ENCODE measurements around the gene GIT2.

Gene GIT2

GRCh38 chr12:109920261-109920780, 75.8 kb downstream of the GIT2 start:
- no peak overlapping the region for H3K4me3 ChIP-seq (ENCODE audit: low read depth, low read length)
- H3K36me3 ChIP-seq (ENCODE audit: control insufficient read depth, insufficient read depth, low read length): peaks cover 4% of the 10 kb centered on the region; the same call in 1 of the 2 replicates
- no peak overlapping the region for H3K9ac ChIP-seq (ENCODE audit: low read depth, low read length)
- no peaks in the 10 kb centered on the region for H3K9me3 ChIP-seq (ENCODE audit: control insufficient read depth, insufficient read depth, low read length)
- no peaks in the 10 kb centered on the region for H3K4me1 ChIP-seq (ENCODE audit: control insufficient read depth, insufficient read depth, low read length)
- no peak overlapping the region for H3K27ac ChIP-seq (ENCODE audit: low read depth, low read length)
- no peaks in the 10 kb centered on the region for H3K27me3 ChIP-seq (ENCODE audit: control insufficient read depth, insufficient read depth, low read length)

- H3K9me3 ChIP-seq (ENCODE audit: control insufficient read depth, insufficient read depth, low read length): no peaks in the 10 kb centered on the region
- no peaks in the 10 kb centered on the region for H3K27me3 ChIP-seq (ENCODE audit: control insufficient read depth, insufficient read depth, low read length)
- no peak overlapping the region for H3K27ac ChIP-seq (ENCODE audit: low read depth, low read length)
- H3K4me3 ChIP-seq (ENCODE audit: low read depth, low read length): no peak overlapping the region
- peaks cover 9% of the 10 kb centered on the region; the same call in 1 of the 2 replicates for H3K36me3 ChIP-seq (ENCODE audit: control insufficient read depth, insufficient read depth, low read length)
- no peaks in the 10 kb centered on the region for H3K4me1 ChIP-seq (ENCODE audit: control insufficient read depth, insufficient read depth, low read length)
- H3K9ac ChIP-seq (ENCODE audit: low read depth, low read length): no peak overlapping the region
Observed at GRCh38 chr12:109919456-109919855, 76.7 kb downstream of the GIT2 start.

DNA sequence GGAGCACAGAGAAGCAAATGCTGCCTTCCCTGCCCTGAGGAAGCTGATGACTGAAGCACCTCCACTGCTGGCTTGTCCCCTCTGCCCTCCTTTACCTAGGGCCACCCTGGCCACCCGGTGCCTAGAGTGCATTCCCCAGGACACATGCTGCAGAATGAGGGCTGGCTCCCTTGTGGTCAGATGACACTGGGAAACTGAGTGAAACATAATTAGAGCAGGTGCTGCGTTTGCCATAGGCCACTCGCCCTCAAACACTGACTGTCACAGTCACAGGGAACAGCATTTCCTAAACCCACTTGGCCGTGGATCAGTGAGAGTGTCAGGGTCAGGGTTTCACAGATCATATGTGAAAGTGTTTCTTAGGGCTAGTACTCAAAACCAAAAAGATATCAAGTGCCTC, 80.1 kb downstream of the GIT2 start:
- no peak overlapping the region for H3K9ac ChIP-seq (ENCODE audit: low read depth, low read length)
- H3K27me3 ChIP-seq (ENCODE audit: control insufficient read depth, insufficient read depth, low read length): no peaks in the 10 kb centered on the region
- H3K27ac ChIP-seq (ENCODE audit: low read depth, low read length): no peak overlapping the region
- no peak overlapping the region for H3K4me3 ChIP-seq (ENCODE audit: low read depth, low read length)
- no peaks in the 10 kb centered on the region for H3K4me1 ChIP-seq (ENCODE audit: control insufficient read depth, insufficient read depth, low read length)
- peaks cover 9% of the 10 kb centered on the region; the same call in 1 of the 2 replicates for H3K36me3 ChIP-seq (ENCODE audit: control insufficient read depth, insufficient read depth, low read length)
- no peaks in the 10 kb centered on the region for H3K9me3 ChIP-seq (ENCODE audit: control insufficient read depth, insufficient read depth, low read length)

GRCh38 chr12:109915171-109916040, 80.8 kb downstream of the GIT2 start:
- Histone ChIP-seq H3K4me3 (ENCODE audit: low read depth, low read length) (no peak overlapping the region), H3K9me3 (ENCODE audit: control insufficient read depth, insufficient read depth, low read length) (no peaks in the 10 kb centered on the region), H3K4me1 (ENCODE audit: control insufficient read depth, insufficient read depth, low read length) (no peaks in the 10 kb centered on the region), H3K27ac (ENCODE audit: low read depth, low read length) (no peak overlapping the region), H3K9ac (ENCODE audit: low read depth, low read length) (no peak overlapping the region), H3K36me3 (ENCODE audit: control insufficient read depth, insufficient read depth, low read length) (peaks cover 9% of the 10 kb centered on the region; the same call in 1 of the 2 replicates), H3K27me3 (ENCODE audit: control insufficient read depth, insufficient read depth, low read length) (no peaks in the 10 kb centered on the region)

DNA sequence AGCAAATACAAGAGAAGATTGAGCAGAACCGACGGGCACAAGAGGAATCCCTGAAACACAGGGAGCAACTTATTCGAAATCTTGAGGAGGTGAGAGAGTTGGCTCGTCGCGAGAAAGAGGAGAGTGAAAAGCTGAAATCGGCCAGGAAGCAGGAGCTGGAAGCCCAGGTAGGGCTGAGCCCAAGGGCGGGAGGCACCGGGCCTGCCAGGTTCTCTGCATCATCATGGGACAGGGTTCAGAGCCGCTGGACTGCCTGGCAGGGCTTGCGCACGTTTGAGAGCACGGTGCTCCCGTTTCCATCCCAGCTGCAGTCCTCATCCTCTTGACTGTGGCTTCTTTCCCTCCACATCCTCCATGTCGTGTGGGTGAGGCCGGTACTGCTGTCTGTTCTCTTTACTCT, 81.7 kb downstream of the GIT2 start:
- H3K9me3 ChIP-seq (ENCODE audit: control insufficient read depth, insufficient read depth, low read length): no peaks in the 10 kb centered on the region
- H3K27ac ChIP-seq (ENCODE audit: low read depth, low read length): no peak overlapping the region
- H3K4me1 ChIP-seq (ENCODE audit: control insufficient read depth, insufficient read depth, low read length): no peaks in the 10 kb centered on the region
- H3K27me3 ChIP-seq (ENCODE audit: control insufficient read depth, insufficient read depth, low read length): no peaks in the 10 kb centered on the region
- no peak overlapping the region for H3K4me3 ChIP-seq (ENCODE audit: low read depth, low read length)
- peaks cover 9% of the 10 kb centered on the region; the same call in 1 of the 2 replicates for H3K36me3 ChIP-seq (ENCODE audit: control insufficient read depth, insufficient read depth, low read length)
- no peak overlapping the region for H3K9ac ChIP-seq (ENCODE audit: low read depth, low read length)

DNA sequence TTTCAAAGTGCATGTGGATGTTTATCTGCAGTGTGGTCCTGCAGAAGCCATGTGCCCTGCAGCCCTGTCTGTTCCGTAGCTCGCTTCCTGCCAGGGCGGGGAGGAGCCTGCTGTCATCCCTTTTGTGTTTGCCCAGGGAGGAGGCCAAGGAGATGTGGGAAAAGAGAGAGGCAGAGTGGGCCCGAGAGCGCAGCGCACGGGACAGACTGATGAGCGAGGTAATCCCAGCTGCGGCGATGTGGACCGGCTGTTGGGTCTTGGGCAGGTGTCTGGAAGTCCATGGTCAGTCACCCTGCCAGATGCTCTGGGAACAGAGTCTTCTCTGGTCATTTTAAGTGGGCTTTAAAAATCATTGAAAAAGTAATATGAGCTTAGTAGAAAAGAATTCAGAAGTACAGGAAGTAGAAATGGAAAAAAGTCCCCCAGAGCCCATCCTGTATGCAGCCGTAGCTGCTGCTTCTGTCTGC, 83.3 kb downstream of the GIT2 start:
- peaks cover 15% of the 10 kb centered on the region; the same call in 1 of the 2 replicates for H3K36me3 ChIP-seq (ENCODE audit: control insufficient read depth, insufficient read depth, low read length)
- H3K27ac ChIP-seq (ENCODE audit: low read depth, low read length): no peak overlapping the region
- no peaks in the 10 kb centered on the region for H3K9me3 ChIP-seq (ENCODE audit: control insufficient read depth, insufficient read depth, low read length)
- 0 out of 2 replicates have a peak, but pooled peaks cover 7% of the 10 kb centered on the region for H3K27me3 ChIP-seq (ENCODE audit: control insufficient read depth, insufficient read depth, low read length)
- H3K9ac ChIP-seq (ENCODE audit: low read depth, low read length): no peak overlapping the region
- H3K4me1 ChIP-seq (ENCODE audit: control insufficient read depth, insufficient read depth, low read length): no peaks in the 10 kb centered on the region
- no peak overlapping the region for H3K4me3 ChIP-seq (ENCODE audit: low read depth, low read length)

DNA sequence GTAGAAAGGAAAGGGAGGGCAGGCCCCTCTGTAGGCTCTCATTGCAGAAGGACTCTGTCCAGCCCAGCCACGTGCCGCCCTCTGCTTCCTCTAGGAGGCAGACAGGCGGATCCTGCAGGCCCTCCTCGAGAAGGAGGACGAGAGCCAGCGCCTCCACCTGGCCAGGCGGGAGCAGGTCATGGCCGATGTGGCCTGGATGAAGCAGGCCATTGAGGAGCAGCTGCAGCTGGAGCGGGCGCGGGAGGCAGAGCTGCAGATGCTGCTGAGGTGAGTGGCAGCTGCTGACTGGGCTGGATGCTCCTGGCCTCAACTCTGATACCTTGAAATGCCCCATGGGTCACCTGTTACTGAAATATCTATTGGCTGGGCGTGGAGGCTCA, 85.2 kb downstream of the GIT2 start:
- H3K27me3 ChIP-seq (ENCODE audit: control insufficient read depth, insufficient read depth, low read length): peaks cover 24% of the 10 kb centered on the region; the same call in 1 of the 2 replicates
- no peak overlapping the region for H3K9ac ChIP-seq (ENCODE audit: low read depth, low read length)
- H3K4me1 ChIP-seq (ENCODE audit: control insufficient read depth, insufficient read depth, low read length): no peaks in the 10 kb centered on the region
- peaks cover 11% of the 10 kb centered on the region; the same call in 1 of the 2 replicates for H3K36me3 ChIP-seq (ENCODE audit: control insufficient read depth, insufficient read depth, low read length)
- H3K27ac ChIP-seq (ENCODE audit: low read depth, low read length): no peak overlapping the region
- H3K4me3 ChIP-seq (ENCODE audit: low read depth, low read length): no peak overlapping the region
- no peaks in the 10 kb centered on the region for H3K9me3 ChIP-seq (ENCODE audit: control insufficient read depth, insufficient read depth, low read length)

- no peaks in the 10 kb centered on the region for H3K4me1 ChIP-seq (ENCODE audit: control insufficient read depth, insufficient read depth, low read length)
- peaks cover 11% of the 10 kb centered on the region; the same call in 1 of the 2 replicates for H3K36me3 ChIP-seq (ENCODE audit: control insufficient read depth, insufficient read depth, low read length)
- no peak overlapping the region for H3K9ac ChIP-seq (ENCODE audit: low read depth, low read length)
- H3K4me3 ChIP-seq (ENCODE audit: low read depth, low read length): no peak overlapping the region
- no peaks in the 10 kb centered on the region for H3K9me3 ChIP-seq (ENCODE audit: control insufficient read depth, insufficient read depth, low read length)
- H3K27ac ChIP-seq (ENCODE audit: low read depth, low read length): no peak overlapping the region
- H3K27me3 ChIP-seq (ENCODE audit: control insufficient read depth, insufficient read depth, low read length): peaks cover 29% of the 10 kb centered on the region
Observed at GRCh38 chr12:109910254-109910968, 85.8 kb downstream of the GIT2 start.

- H3K27ac ChIP-seq (ENCODE audit: low read depth, low read length): no peak overlapping the region
- H3K4me1 ChIP-seq (ENCODE audit: control insufficient read depth, insufficient read depth, low read length): peaks cover 15% of the 10 kb centered on the region
- H3K4me3 ChIP-seq (ENCODE audit: low read depth, low read length): no peak overlapping the region
- H3K9ac ChIP-seq (ENCODE audit: low read depth, low read length): no peak overlapping the region
- peaks cover 6% of the 10 kb centered on the region; the same call in 1 of the 2 replicates for H3K36me3 ChIP-seq (ENCODE audit: control insufficient read depth, insufficient read depth, low read length)
- H3K27me3 ChIP-seq (ENCODE audit: control insufficient read depth, insufficient read depth, low read length): peaks cover 77% of the 10 kb centered on the region
- H3K9me3 ChIP-seq (ENCODE audit: control insufficient read depth, insufficient read depth, low read length): no peaks in the 10 kb centered on the region
Observed at GRCh38 chr12:109905301-109905700, 90.9 kb downstream of the GIT2 start.

DNA sequence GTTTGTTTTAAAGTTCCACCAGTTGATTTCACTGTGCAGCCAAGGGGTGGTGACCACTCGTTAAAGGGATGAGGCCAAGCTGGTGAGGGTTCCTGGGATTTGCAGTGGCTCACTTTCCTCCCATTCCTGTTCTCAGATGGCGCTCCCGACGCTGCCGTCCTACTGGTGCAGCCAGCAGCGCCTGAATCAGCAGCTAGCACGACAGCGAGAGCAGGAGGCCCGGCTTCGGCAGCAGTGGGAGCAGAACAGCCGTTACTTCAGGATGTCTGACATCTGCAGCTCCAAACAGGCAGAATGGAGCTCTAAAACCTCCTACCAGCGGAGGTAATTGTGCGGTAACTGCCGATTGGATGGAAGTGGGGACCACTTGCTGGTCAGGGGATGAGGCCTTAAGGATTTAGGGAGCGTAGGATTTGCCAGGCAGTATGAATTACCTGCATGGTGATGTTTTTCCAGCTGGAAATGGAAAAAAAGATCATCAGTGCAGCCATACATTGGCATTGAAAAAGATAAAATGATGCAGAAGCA, 93.2 kb downstream of the GIT2 start:
- Histone ChIP-seq H3K9ac (ENCODE audit: low read depth, low read length) (no peak overlapping the region), H3K36me3 (ENCODE audit: control insufficient read depth, insufficient read depth, low read length) (no peaks in the 10 kb centered on the region; the same call in 1 of the 2 replicates), H3K9me3 (ENCODE audit: control insufficient read depth, insufficient read depth, low read length) (no peaks in the 10 kb centered on the region), H3K4me1 (ENCODE audit: control insufficient read depth, insufficient read depth, low read length) (peaks cover 15% of the 10 kb centered on the region), H3K4me3 (ENCODE audit: low read depth, low read length) (no peak overlapping the region), H3K27me3 (ENCODE audit: control insufficient read depth, insufficient read depth, low read length) (peaks cover 94% of the 10 kb centered on the region), H3K27ac (ENCODE audit: low read depth, low read length) (no peak overlapping the region)

Measured in HUES48 (cell line).